Thyroid gland (tissue), 4 donors: ENCODE data around the gene EMILIN1. TPM values are rescaled to one million over a fixed set of nuclear protein-coding genes. Genes with fewer than 3 reads are reported as not detected.

ENCODE experiments used
- DNase-seq, 2 donors: peaks; one replicate each; pipeline ENCODE4 v3.0.0-alpha.2; 2019
- H3K27ac ChIP-seq, 3 donors: fragments of 200-600 bp; sonication (generic); 1 replicate in 2 of 3; 2 replicates in 1 of 3; pipeline ENCODE4 v1.5.1; 2016 to 2019; ENCODE audit warnings: mild to moderate bottlenecking in 1 of 3, moderate library complexity in 1 of 3
- H3K27me3 ChIP-seq: fragments of 200-600 bp; sonication (generic); one replicate; pipeline ENCODE4 v1.5.1; 2019
- H3K36me3 ChIP-seq, 2 donors: fragments of 200-600 bp; sonication (generic); one replicate each; pipeline ENCODE4 v1.5.1; 2016 to 2019
- H3K4me1 ChIP-seq, 2 donors: fragments of 200-600 bp; sonication (generic); one replicate each; pipeline ENCODE4 v1.5.1; 2017 to 2019
- H3K4me3 ChIP-seq, 3 donors: fragments of 200-600 bp; sonication (generic); replicated peaks in 1 of 3; 1 replicate in 2 of 3; 2 replicates in 1 of 3; pipeline ENCODE4 v1.5.1; 2016; ENCODE audit warnings: mild to moderate bottlenecking in 1 of 3
- H3K9me3 ChIP-seq: fragments of 200-600 bp; sonication (generic); one replicate; pipeline ENCODE4 v1.5.1; 2017
- CTCF ChIP-seq, 6 experiments: fragments of 200-600 bp in 3 of 6; fragments of 450-650 bp in 3 of 6; sonication (generic) in 3 of 6; IDR thresholded peaks; one replicate each; pipeline ENCODE4 v1.5.1; 2016 to 2019; ENCODE audit warnings: antibody characterized with exemption in 6 of 6, mild to moderate bottlenecking in 2 of 6, inconsistent platforms in 1 of 6, moderate library complexity in 1 of 6
- POLR2A ChIP-seq, 2 donors: fragments of 450-650 bp; IDR thresholded peaks; one replicate each; pipeline ENCODE4 v1.6.1; 2017; ENCODE audit warnings: antibody characterized with exemption in 2 of 2, mild to moderate bottlenecking in 2 of 2, moderate library complexity in 1 of 2
- WGBS, 2 donors: methylation state at CpG; one replicate each; pipeline ENCODE4 v1.1.5; 2017; 5-methylcytosine and 5-hydroxymethylcytosine counted together
- intact Hi-C: fragments of 100-400 bp; cut with DNase I; formaldehyde crosslinking; loops from one replicate; pipeline ENCODE4 v1.15.1; 2023
- total RNA-seq, 4 donors: library from RNA; depleted of rRNA; stranded (reverse); fragments of >200 nt; gene quantifications; one replicate each; pipeline ENCODE4 v1.2.3, GENCODE V29; 2016

EMILIN1 gene
- total RNA-seq, 4 donors from 2014 or later, result 18.6 to 45.4 (median 29.3) TPM

GRCh38 chr2:27053776-27054175 is 24.6 kb upstream of the EMILIN1 start:
- Histone ChIP-seq H3K9me3 (no peaks in the 10 kb centered on the region), H3K27ac (no peak overlapping the region), H3K27me3 (no peaks in the 10 kb centered on the region), H3K4me1 (peaks cover 10 to 13% of the 10 kb centered on the region in 2 donors), H3K36me3 (peaks cover 24 to 27% of the 10 kb centered on the region in 2 donors), H3K4me3 (no peak overlapping the region)
- TF ChIP-seq CTCF (IDR thresholded peaks at IDR 0.05) (no peak), POLR2A (IDR thresholded peaks at IDR 0.05) (no peak)
- no peak for DNase-seq
- intact Hi-C loops, result no loop called here
- WGBS, 2 donors, result 89 to 93% methylated on average over 8 of the region's 8 CpGs

- no peak overlapping the region for H3K4me3 ChIP-seq
- H3K9me3 ChIP-seq, result no peaks in the 10 kb centered on the region
- H3K27me3 ChIP-seq, result no peaks in the 10 kb centered on the region
- intact Hi-C loops, result no loop called here
- WGBS, 2 donors, result 95 to 97% methylated on average over 11 of the region's 11 CpGs
- H3K36me3 ChIP-seq, result peaks cover 24 to 27% of the 10 kb centered on the region in 2 donors
- no peak for DNase-seq
- no peak overlapping the region for H3K27ac ChIP-seq
- H3K4me1 ChIP-seq, result peaks cover 6 to 8% of the 10 kb centered on the region in 2 donors
- TF ChIP-seq POLR2A (IDR thresholded peaks at IDR 0.05) (no peak), CTCF (IDR thresholded peaks at IDR 0.05) (no peak)
Observed at GRCh38 chr2:27054721-27055120, 23.7 kb upstream of the EMILIN1 start.

GRCh38 chr2:27057184-27057583 is 21.2 kb upstream of the EMILIN1 start:
- WGBS, 2 donors, result 89 to 94% methylated on average over 6 of the region's 6 CpGs
- no peak for DNase-seq
- Histone ChIP-seq H3K4me1 (peaks cover under 1 to 4% of the 10 kb centered on the region in 2 donors), H3K27me3 (no peaks in the 10 kb centered on the region), H3K9me3 (no peaks in the 10 kb centered on the region), H3K4me3 (no peak overlapping the region), H3K27ac (no peak overlapping the region), H3K36me3 (peaks cover 24 to 27% of the 10 kb centered on the region in 2 donors)
- intact Hi-C loops, result no loop called here
- TF ChIP-seq POLR2A (IDR thresholded peaks at IDR 0.05), result no peak
- TF ChIP-seq CTCF (IDR thresholded peaks at IDR 0.05), result no peak

GRCh38 chr2:27058210-27058609 is 20.2 kb upstream of the EMILIN1 start:
- 88 to 94% methylated on average over 9 to 10 of the region's 10 CpGs for WGBS, 2 donors
- peaks cover 24 to 27% of the 10 kb centered on the region in 2 donors for H3K36me3 ChIP-seq

More at GRCh38 chr2:27058210-27058609, 20.2 kb upstream of the EMILIN1 start:
- TF ChIP-seq CTCF (IDR thresholded peaks at IDR 0.05), result no peak
- no peak for TF ChIP-seq POLR2A (IDR thresholded peaks at IDR 0.05)
- Histone ChIP-seq H3K4me3 (no peak overlapping the region), H3K4me1 (no peaks in the 10 kb centered on the region), H3K27ac (no peak overlapping the region), H3K9me3 (no peaks in the 10 kb centered on the region), H3K27me3 (no peaks in the 10 kb centered on the region)
- no peak for DNase-seq
- intact Hi-C loops, result no loop called here
